HEK293T (cell line): ENCODE measurements around the gene RMDN2.
"Not testable (repeated sequence)": the region's sequence is repeated elsewhere in the genome, so short reads cannot be mapped to it uniquely, and the experiment has no call there.

Experiments used
- ARNT ChIP-seq: fragments of 450-650 bp; IDR thresholded peaks from 2 replicates; pipeline ENCODE4 v1.6.1; 2017; ENCODE audit warnings: mild to moderate bottlenecking
- PKNOX1 ChIP-seq: fragments of 450-650 bp; IDR thresholded peaks from 2 replicates; pipeline ENCODE4 v1.6.1; 2016
- SUZ12 ChIP-seq: fragments of 450-650 bp; IDR thresholded peaks from 2 replicates; pipeline ENCODE4 v1.6.1; 2016; ENCODE audit warnings: mild to moderate bottlenecking

DNA sequence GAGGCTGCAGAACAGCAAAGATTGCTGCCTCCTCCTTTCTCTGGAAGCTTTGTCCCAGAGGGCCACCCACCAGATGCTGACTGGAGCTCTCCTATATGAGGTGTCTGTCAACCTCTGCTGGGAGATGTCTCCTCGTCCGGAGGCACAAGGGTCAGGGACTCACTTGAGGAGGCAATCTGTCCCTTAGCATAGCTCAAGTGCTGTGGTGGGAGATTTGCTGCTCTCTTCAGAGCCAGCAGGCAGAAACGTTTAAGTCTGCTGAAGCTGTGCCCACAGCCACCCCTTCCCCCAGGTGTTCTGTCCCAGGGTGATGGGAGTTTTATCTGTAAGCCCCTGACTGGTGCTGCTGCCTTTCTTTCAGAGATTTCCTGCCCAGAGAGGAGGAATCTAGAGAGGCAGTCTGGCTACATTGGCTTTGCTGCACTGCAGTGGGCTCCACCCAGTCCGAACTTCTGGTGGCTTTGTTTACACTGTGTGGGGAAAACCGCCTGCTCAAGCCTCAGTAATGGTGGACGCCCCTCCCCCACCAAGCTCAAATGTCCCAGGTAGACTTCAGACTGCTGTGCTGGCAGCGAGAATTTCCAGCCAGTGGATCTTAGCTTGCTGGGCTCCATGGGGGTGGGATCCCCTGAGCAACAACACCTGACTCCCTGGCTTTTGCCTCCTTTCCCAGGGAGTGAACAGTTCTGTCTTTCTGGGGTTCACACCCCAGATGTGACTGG is 37.1 kb downstream of the RMDN2 start:
- not testable (repeated sequence) for TF ChIP-seq PKNOX1, ARNT, SUZ12
